ENCODE measurements around the gene FAM135A. TPM values are rescaled to one million over a fixed set of nuclear protein-coding genes. Genes with fewer than 3 reads are reported as not detected.

Gene FAM135A
- total and polyA plus RNA-seq, 2 of the 13 experiments (the other 11 are each of a cell fraction or from before 2014, with no cell fraction given) = 26.9 to 31.5 TPM

DNA sequence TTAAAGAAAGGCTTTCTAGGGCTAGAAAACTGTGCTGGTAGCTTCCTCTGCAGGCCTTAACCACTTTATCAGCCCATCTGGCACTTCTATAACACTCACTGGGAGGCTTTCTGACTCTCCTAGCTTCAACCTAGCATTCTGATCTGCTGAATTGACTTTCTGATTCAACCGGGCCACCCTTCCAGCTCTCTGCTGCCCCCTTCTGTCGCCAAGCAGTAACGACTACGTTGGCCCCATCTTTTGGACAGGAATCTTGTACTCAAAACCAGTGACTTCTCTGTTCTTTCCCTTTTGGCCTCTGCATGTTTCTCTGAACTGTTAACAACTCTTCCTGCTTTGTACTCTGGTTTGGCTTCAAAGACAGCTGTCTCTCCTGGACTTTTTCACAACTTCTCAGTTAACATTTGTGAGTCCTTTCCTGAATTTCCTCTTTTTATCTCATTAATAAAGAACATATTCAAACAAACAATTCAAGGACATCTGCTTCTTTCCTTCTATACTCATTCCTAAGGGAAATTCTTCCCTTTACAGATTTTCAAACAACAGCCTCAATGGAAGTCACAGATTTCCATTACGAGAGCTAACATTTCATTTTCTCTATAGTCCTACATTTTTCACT is 43.9 kb upstream of the FAM135A start (continued):
- TF ChIP-seq ARID3A (IDR thresholded peaks at IDR 0.05; ENCODE audit: low read depth, low read length) (peak; percentile 40; the same call in 1 of the 2 replicates), STAG1 (CRISPR knock-in tag; IDR thresholded peaks at IDR 0.05) (peak; percentile 79), ADNP (CRISPR knock-in tag; IDR thresholded peaks at IDR 0.05) (no peak), ZBTB44 (CRISPR knock-in tag; IDR thresholded peaks at IDR 0.05) (no peak), NCOA1 (CRISPR knock-in tag; IDR thresholded peaks at IDR 0.05) (no peak), MAZ (IDR thresholded peaks at IDR 0.05; ENCODE audit: borderline replicate concordance, low read depth, low read length) (no peak), MAZ (CRISPR knock-in tag; IDR thresholded peaks at IDR 0.05; ENCODE audit: low read depth) (no peak), ISL2 (CRISPR knock-in tag; IDR thresholded peaks at IDR 0.05) (0 out of 2 replicates have a peak, but pooled peaks have one; percentile 19), ZNF513 (CRISPR knock-in tag; conservative IDR thresholded peaks at IDR 0.05) (no peak), PAF1 (CRISPR knock-in tag; IDR thresholded peaks at IDR 0.05) (no peak), ZFP82 (CRISPR knock-in tag; IDR thresholded peaks at IDR 0.05; ENCODE audit: borderline replicate concordance) (no peak), JDP2 (CRISPR knock-in tag; IDR thresholded peaks at IDR 0.05; ENCODE audit: borderline replicate concordance) (no peak), CREB3 (CRISPR knock-in tag; IDR thresholded peaks at IDR 0.05) (no peak), TMF1 (CRISPR knock-in tag; IDR thresholded peaks at IDR 0.05; ENCODE audit: low read depth) (no peak), RAD21 (CRISPR knock-in tag; IDR thresholded peaks at IDR 0.05) (peak; percentile 55; the same call in 1 of the 2 replicates), SMC3 (IDR thresholded peaks at IDR 0.05; ENCODE audit: low read length) (peak; percentile 90), ZC3H4 (CRISPR knock-in tag; IDR thresholded peaks at IDR 0.05; ENCODE audit: borderline replicate concordance) (no peak), FOXJ3 (CRISPR knock-in tag; IDR thresholded peaks at IDR 0.05; ENCODE audit: borderline replicate concordance) (peak; percentile 21; the same call in 1 of the 2 replicates), TARDBP (CRISPR knock-in tag; IDR thresholded peaks at IDR 0.05) (no peak), RXRB (CRISPR knock-in tag; IDR thresholded peaks at IDR 0.05; ENCODE audit: borderline replicate concordance) (0 out of 2 replicates have a peak, but pooled peaks have one; percentile 28), SALL1 (CRISPR knock-in tag; IDR thresholded peaks at IDR 0.05) (no peak)
- TF ChIP-seq, protein P1, sequence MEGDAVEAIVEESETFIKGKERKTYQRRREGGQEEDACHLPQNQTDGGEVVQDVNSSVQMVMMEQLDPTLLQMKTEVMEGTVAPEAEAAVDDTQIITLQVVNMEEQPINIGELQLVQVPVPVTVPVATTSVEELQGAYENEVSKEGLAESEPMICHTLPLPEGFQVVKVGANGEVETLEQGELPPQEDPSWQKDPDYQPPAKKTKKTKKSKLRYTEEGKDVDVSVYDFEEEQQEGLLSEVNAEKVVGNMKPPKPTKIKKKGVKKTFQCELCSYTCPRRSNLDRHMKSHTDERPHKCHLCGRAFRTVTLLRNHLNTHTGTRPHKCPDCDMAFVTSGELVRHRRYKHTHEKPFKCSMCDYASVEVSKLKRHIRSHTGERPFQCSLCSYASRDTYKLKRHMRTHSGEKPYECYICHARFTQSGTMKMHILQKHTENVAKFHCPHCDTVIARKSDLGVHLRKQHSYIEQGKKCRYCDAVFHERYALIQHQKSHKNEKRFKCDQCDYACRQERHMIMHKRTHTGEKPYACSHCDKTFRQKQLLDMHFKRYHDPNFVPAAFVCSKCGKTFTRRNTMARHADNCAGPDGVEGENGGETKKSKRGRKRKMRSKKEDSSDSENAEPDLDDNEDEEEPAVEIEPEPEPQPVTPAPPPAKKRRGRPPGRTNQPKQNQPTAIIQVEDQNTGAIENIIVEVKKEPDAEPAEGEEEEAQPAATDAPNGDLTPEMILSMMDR (CRISPR knock-in tag; IDR thresholded peaks at IDR 0.05) = peak; percentile 89
